ENCODE measurements around the gene KRT9.
"Not testable (repeated sequence)": the region's sequence is repeated elsewhere in the genome, so short reads cannot be mapped to it uniquely, and the experiment has no call there.

DNA sequence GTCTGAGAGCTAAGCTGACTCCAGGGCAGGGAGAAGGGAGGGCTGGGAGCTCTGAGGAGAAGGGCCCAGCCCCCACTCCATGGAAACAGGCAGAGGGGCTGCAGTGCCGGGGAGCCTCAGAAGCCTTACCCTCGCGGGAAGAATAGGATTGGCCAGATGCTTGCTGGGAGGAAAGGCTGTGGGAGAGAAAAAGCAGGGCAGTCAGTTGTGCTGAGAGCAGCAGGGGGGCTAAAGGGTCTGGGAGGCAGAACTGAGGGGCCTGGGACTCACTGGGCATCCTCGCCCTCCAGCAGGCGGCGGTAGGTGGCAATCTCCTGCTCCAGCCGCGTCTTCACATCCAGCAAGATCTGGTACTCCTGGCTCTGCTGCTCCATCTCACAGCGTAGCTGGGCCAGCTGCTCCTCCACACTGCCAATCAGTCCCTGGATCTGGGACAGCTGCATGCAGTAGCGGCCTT, 38.2 kb upstream of the KRT9 start:
- TF ChIP-seq, protein P1, sequence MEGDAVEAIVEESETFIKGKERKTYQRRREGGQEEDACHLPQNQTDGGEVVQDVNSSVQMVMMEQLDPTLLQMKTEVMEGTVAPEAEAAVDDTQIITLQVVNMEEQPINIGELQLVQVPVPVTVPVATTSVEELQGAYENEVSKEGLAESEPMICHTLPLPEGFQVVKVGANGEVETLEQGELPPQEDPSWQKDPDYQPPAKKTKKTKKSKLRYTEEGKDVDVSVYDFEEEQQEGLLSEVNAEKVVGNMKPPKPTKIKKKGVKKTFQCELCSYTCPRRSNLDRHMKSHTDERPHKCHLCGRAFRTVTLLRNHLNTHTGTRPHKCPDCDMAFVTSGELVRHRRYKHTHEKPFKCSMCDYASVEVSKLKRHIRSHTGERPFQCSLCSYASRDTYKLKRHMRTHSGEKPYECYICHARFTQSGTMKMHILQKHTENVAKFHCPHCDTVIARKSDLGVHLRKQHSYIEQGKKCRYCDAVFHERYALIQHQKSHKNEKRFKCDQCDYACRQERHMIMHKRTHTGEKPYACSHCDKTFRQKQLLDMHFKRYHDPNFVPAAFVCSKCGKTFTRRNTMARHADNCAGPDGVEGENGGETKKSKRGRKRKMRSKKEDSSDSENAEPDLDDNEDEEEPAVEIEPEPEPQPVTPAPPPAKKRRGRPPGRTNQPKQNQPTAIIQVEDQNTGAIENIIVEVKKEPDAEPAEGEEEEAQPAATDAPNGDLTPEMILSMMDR (conservative IDR thresholded peaks at IDR 0.05; ENCODE audit: low read length) = not testable (repeated sequence)
- TF ChIP-seq EZH2phosphoT487 (IDR thresholded peaks at IDR 0.05; ENCODE audit: borderline replicate concordance) = not testable (repeated sequence)
